Neural cell (in vitro differentiated cells): ENCODE results near the gene ZNF532. TPM values are rescaled to one million over a fixed set of nuclear protein-coding genes. Genes with fewer than 3 reads are reported as not detected.

Experiments used
- H2AFZ ChIP-seq: fragments of 200-600, 300-800 bp; sonication (generic), shearing (Covaris generic); 2 replicates; pipeline ENCODE4 v1.6.0; 2014; ENCODE audit warnings: low read depth, mild to moderate bottlenecking, antibody characterized with exemption, low read length, moderate library complexity
- H3F3A ChIP-seq: fragments of 200-600 bp; shearing (Covaris generic); 2 replicates; pipeline ENCODE4 v1.6.1; 2016; ENCODE audit warnings: mild to moderate bottlenecking, moderate library complexity, mixed read lengths, antibody characterized with exemption, low read length; ENCODE audit not compliant: insufficient read depth, poor library complexity, severe bottlenecking
- H3K27ac ChIP-seq: fragments of 200-600, 300-800 bp; sonication (generic), shearing (Covaris generic); 2 replicates; pipeline ENCODE4 v1.5.1; 2014; ENCODE audit warnings: mild to moderate bottlenecking, low read length, moderate library complexity
- H3K27me3 ChIP-seq: fragments of 300-800, 200-600 bp; sonication (generic), shearing (Covaris generic); 2 replicates; pipeline ENCODE4 v1.6.0; 2014; ENCODE audit warnings: mild to moderate bottlenecking, low read depth, low read length, moderate library complexity; ENCODE audit not compliant: insufficient read depth
- H3K36me3 ChIP-seq: fragments of 300-800, 200-600 bp; sonication (generic), shearing (Covaris generic); 2 replicates; pipeline ENCODE4 v1.5.1; 2014; ENCODE audit warnings: mild to moderate bottlenecking, antibody characterized with exemption, low read length, moderate library complexity; ENCODE audit not compliant: insufficient read depth
- H3K4me2 ChIP-seq: fragments of 300-800, 200-600 bp; sonication (generic), shearing (Covaris generic); 2 replicates; pipeline ENCODE4 v1.6.0; 2014; ENCODE audit warnings: mild to moderate bottlenecking, low read length
- H3K4me3 ChIP-seq: fragments of 300-800, 200-600 bp; sonication (generic), shearing (Covaris generic); 2 replicates; pipeline ENCODE4 v1.5.1; 2014; ENCODE audit warnings: mild to moderate bottlenecking, low read length, moderate library complexity
- H3K79me2 ChIP-seq: fragments of 200-600 bp; shearing (Covaris generic); replicated peaks from 2 replicates; pipeline ENCODE4 v1.6.0; 2014; ENCODE audit warnings: mild to moderate bottlenecking, low read length, moderate library complexity; ENCODE audit not compliant: insufficient read depth
- H3K9ac ChIP-seq: fragments of 300-800, 200-600 bp; sonication (generic), shearing (Covaris generic); 2 replicates; pipeline ENCODE4 v1.6.1; 2016; ENCODE audit warnings: mild to moderate bottlenecking, low read length, mixed read lengths
- H3K9me2 ChIP-seq: fragments of 200-600 bp; shearing (Covaris generic); 2 replicates; pipeline ENCODE4 v1.6.1; 2016; ENCODE audit warnings: mild to moderate bottlenecking, low read length, mixed read lengths; ENCODE audit not compliant: insufficient read depth
- H3K9me3 ChIP-seq: fragments of 200-600, 300-800 bp; sonication (generic), shearing (Covaris generic); 2 replicates; pipeline ENCODE4 v1.6.1; 2016; ENCODE audit warnings: mild to moderate bottlenecking, mixed run types, low read length, moderate library complexity, mixed read lengths
- H4K20me1 ChIP-seq: fragments of 200-600 bp; shearing (Covaris generic); 2 replicates; pipeline ENCODE4 v1.6.1; 2016; ENCODE audit warnings: mild to moderate bottlenecking, mixed run types; ENCODE audit not compliant: insufficient read depth
- CTCF ChIP-seq: fragments of 450-650 bp; IDR thresholded peaks from 2 replicates; pipeline ENCODE4 v1.5.1; 2014; ENCODE audit warnings: antibody characterized with exemption, mild to moderate bottlenecking, moderate library complexity; ENCODE audit not compliant: poor library complexity, severe bottlenecking
- EP300 ChIP-seq: fragments of 450-650 bp; conservative IDR thresholded peaks from 2 replicates; pipeline ENCODE4 v1.6.1; 2014; ENCODE audit warnings: antibody characterized with exemption, mild to moderate bottlenecking, moderate library complexity; ENCODE audit not compliant: poor library complexity, severe bottlenecking
- EZH2 ChIP-seq: fragments of 200-600, 300-800 bp; shearing (Covaris generic), sonication (generic); IDR thresholded peaks from 2 replicates; pipeline ENCODE4 v1.6.1; 2014; ENCODE audit warnings: antibody characterized with exemption, low read length, borderline replicate concordance, mild to moderate bottlenecking; ENCODE audit not compliant: insufficient read depth, poor library complexity, severe bottlenecking
- MXI1 ChIP-seq: fragments of 450-650 bp; conservative IDR thresholded peaks from 2 replicates; pipeline ENCODE4 v1.6.1; 2014; ENCODE audit warnings: antibody characterized with exemption, mild to moderate bottlenecking; ENCODE audit not compliant: poor library complexity, severe bottlenecking
- POLR2AphosphoS5 ChIP-seq: IDR thresholded peaks from 2 replicates; pipeline ENCODE4 v1.6.1; 2012
- RAD21 ChIP-seq: fragments of 450-650 bp; conservative IDR thresholded peaks from 2 replicates; pipeline ENCODE4 v1.6.1; 2014; ENCODE audit warnings: antibody characterized with exemption, mild to moderate bottlenecking, moderate library complexity
- REST ChIP-seq: IDR thresholded peaks from 2 replicates; pipeline ENCODE4 v1.6.1; 2012; ENCODE audit warnings: borderline replicate concordance
- SMC3 ChIP-seq: fragments of 450-650 bp; conservative IDR thresholded peaks from 2 replicates; pipeline ENCODE4 v1.6.1; 2014; ENCODE audit warnings: antibody characterized with exemption, mild to moderate bottlenecking, moderate library complexity; ENCODE audit not compliant: poor library complexity
- TAF1 ChIP-seq: IDR thresholded peaks from 2 replicates; pipeline ENCODE4 v1.6.1; 2012; ENCODE audit warnings: low read depth
- polyA plus RNA-seq: library from polyadenylated mRNA; depleted of rRNA; stranded (reverse); fragments of >200 nt; gene quantifications from 2 replicates; pipeline ENCODE4 v1.2.3, GENCODE V29; 2014

Gene ZNF532
- polyA plus RNA-seq, 1 donor from 2014 or later = 119 TPM

GRCh38 chr18:58978916-58979315, 114.2 kb downstream of the ZNF532 start:
- Histone ChIP-seq H3K27ac (no peak overlapping the region), H3F3A (no peaks in the 10 kb centered on the region), H3K27me3 (no peaks in the 10 kb centered on the region), H3K9me3 (no peaks in the 10 kb centered on the region), H3K4me2 (no peak overlapping the region), H3K36me3 (peaks cover 12% of the 10 kb centered on the region), H2AFZ (no peak overlapping the region), H3K9ac (no peak overlapping the region), H3K79me2 (peaks cover 5% of the 10 kb centered on the region), H3K4me3 (no peak overlapping the region), H3K9me2 (no peaks in the 10 kb centered on the region), H4K20me1 (no peaks in the 10 kb centered on the region)
- TF ChIP-seq RAD21 (no peak), EZH2 (no peak), POLR2AphosphoS5 (no peak), TAF1 (no peak)

GRCh38 chr18:58979615-58980014, 114.9 kb downstream of the ZNF532 start:
- Histone ChIP-seq H2AFZ (no peak overlapping the region), H3K27ac (no peak overlapping the region), H3K36me3 (peaks cover 9% of the 10 kb centered on the region)

More at GRCh38 chr18:58979615-58980014, 114.9 kb downstream of the ZNF532 start:
- Histone ChIP-seq H3K9me2 (no peaks in the 10 kb centered on the region), H3K79me2 (no peaks in the 10 kb centered on the region), H3K9ac (no peak overlapping the region), H3K4me2 (no peak overlapping the region), H3F3A (no peaks in the 10 kb centered on the region), H3K27me3 (no peaks in the 10 kb centered on the region), H3K4me3 (no peak overlapping the region), H4K20me1 (no peaks in the 10 kb centered on the region), H3K9me3 (no peaks in the 10 kb centered on the region)
- TF ChIP-seq MXI1 (no peak), CTCF (no peak), EP300 (no peak), RAD21 (no peak), SMC3 (no peak), TAF1 (no peak), EZH2 (no peak), POLR2AphosphoS5 (no peak), REST (no peak)
